ENCODE measurements around the gene INTS3. TPM values are rescaled to one million over a fixed set of nuclear protein-coding genes. Genes with fewer than 3 reads are reported as not detected.

The INTS3 gene
- total and polyA plus RNA-seq, 7 donors = 11.3 to 29.0 (median 22.1) TPM

GRCh38 chr1:153776845-153777370, 49.1 kb downstream of the INTS3 start:
- ATAC-seq (no peak), DNase-seq (no peak)
- peaks cover 26% of the 10 kb centered on the region for H3K4me1 ChIP-seq
- H3K27ac ChIP-seq = no peak overlapping the region
- intact Hi-C loops (cut with DNase I) = no loop called here
- H3K36me3 ChIP-seq (ENCODE audit: insufficient read depth in 1 of 2, low read depth in 1 of 2) = peaks cover 0 to 16% of the 10 kb centered on the region in 2 donors
- H3K27me3 ChIP-seq (ENCODE audit: insufficient read depth in 3 of 3, low read length in 2 of 3) = no peaks in the 10 kb centered on the region
- no peak for TF ChIP-seq CTCF (IDR thresholded peaks at IDR 0.05)
- H3K9me3 ChIP-seq = no peaks in the 10 kb centered on the region
- peak overlapping the region; percentile 71 for H3K4me3 ChIP-seq
- WGBS, 3 donors = 90 to 92% (median 91%) methylated on average over 10 of the region's 10 CpGs

GRCh38 chr1:153777648-153778047, 49.8 kb downstream of the INTS3 start:
- H3K4me1 ChIP-seq = peaks cover 31% of the 10 kb centered on the region
- H3K36me3 ChIP-seq (ENCODE audit: insufficient read depth in 1 of 2, low read depth in 1 of 2) = peaks cover 0 to 9% of the 10 kb centered on the region in 2 donors
- intact Hi-C loops (cut with DNase I) = no loop called here
- ATAC-seq (peak in 2 of 4 donors; percentile 20 to 34), DNase-seq (no peak)
- no peak for TF ChIP-seq CTCF (IDR thresholded peaks at IDR 0.05)
- no peaks in the 10 kb centered on the region for H3K9me3 ChIP-seq
- no peak overlapping the region for H3K4me3 ChIP-seq
- 24 to 39% (median 28%) methylated on average over 7 of the region's 7 CpGs for WGBS, 3 donors
- H3K27ac ChIP-seq = no peak overlapping the region
- no peaks in the 10 kb centered on the region for H3K27me3 ChIP-seq (ENCODE audit: insufficient read depth in 3 of 3, low read length in 2 of 3)

GRCh38 chr1:153778051-153778823, 50.4 kb downstream of the INTS3 start:
- intact Hi-C loops (cut with DNase I) = no loop called here
- WGBS, 3 donors = 89% methylated on average over 22 of the region's 22 CpGs
- H3K36me3 ChIP-seq (ENCODE audit: insufficient read depth in 1 of 2, low read depth in 1 of 2) = peaks cover 0 to 4% of the 10 kb centered on the region in 2 donors
- no peak for TF ChIP-seq CTCF (IDR thresholded peaks at IDR 0.05)
- DNase-seq = no peak
- H3K27me3 ChIP-seq (ENCODE audit: insufficient read depth in 3 of 3, low read length in 2 of 3) = no peaks in the 10 kb centered on the region
- H3K9me3 ChIP-seq = no peaks in the 10 kb centered on the region
- no peak for ATAC-seq
- no peak overlapping the region for H3K27ac ChIP-seq
- peaks cover 34% of the 10 kb centered on the region for H3K4me1 ChIP-seq
- no peak overlapping the region for H3K4me3 ChIP-seq

- intact Hi-C loops (cut with DNase I) = no loop called here
- WGBS, 3 donors = 84 to 93% (median 87%) methylated on average over 17 to 18 of the region's 18 CpGs
- no peaks in the 10 kb centered on the region for H3K9me3 ChIP-seq
- TF ChIP-seq CTCF (IDR thresholded peaks at IDR 0.05) = no peak
- no peak for DNase-seq
- no peak overlapping the region for H3K27ac ChIP-seq
- H3K4me3 ChIP-seq = no peak overlapping the region
- H3K27me3 ChIP-seq (ENCODE audit: insufficient read depth in 3 of 3, low read length in 2 of 3) = no peaks in the 10 kb centered on the region
- H3K4me1 ChIP-seq = peaks cover 37% of the 10 kb centered on the region
- H3K36me3 ChIP-seq (ENCODE audit: insufficient read depth in 1 of 2, low read depth in 1 of 2) = no peaks in the 10 kb centered on the region
- ATAC-seq = no peak
Measured at GRCh38 chr1:153778824-153779519, 51.1 kb downstream of the INTS3 start.
